Stimulated activated CD8-positive, alpha-beta memory T cell treated with anti-CD3 and anti-CD28 coated beads, Interleukin-15, amount 100 ng/mL, for 4 hours (primary cell): ENCODE measurements around the gene WHRN.

Experiments used
- DNase-seq, 2 donors: peaks; one replicate each; pipeline ENCODE4 v3.0.0-alpha.2; 2020; ENCODE audit warnings: low read depth in 2 of 2

The WHRN gene

DNA sequence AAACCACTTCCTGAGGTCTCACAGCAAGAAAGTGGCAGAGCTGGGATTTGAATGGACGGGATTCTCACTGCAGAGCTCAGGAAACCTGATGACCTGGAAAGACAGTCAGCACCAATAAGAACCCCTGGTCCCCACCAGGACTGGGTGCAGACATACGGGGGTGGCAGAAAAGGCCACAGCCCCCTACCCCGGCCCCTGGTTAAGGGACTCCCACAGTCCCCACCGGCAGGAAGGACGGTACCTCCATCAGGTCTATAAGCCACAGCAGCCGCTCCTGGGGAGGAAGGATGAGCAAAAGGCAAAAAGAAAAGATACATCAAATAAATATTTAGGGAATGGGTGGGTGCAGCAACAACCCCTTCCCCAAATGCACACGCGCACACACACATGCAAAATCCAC lies 85.5 kb downstream of the WHRN start:
- no peak for DNase-seq

DNA sequence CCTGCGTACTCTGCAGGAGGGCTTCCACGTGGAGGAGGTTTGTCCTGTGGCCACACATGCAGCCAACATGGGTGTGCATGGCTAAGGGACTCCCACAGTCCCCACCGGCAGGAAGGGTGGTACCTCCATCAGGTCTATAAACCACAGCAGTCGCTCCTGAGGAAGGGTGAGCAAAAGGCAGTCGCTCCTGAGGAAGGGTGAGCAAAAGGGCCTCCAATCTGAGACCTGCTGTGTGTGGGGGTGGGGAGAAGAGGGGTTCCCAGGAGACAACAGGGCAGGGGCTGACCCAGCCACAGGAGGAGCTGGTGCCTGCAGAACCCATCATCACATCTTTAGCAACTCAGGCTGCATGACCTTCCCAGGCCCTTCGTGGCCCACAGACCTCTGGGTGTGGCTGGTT lies 87.2 kb downstream of the WHRN start:
- no peak for DNase-seq

DNA sequence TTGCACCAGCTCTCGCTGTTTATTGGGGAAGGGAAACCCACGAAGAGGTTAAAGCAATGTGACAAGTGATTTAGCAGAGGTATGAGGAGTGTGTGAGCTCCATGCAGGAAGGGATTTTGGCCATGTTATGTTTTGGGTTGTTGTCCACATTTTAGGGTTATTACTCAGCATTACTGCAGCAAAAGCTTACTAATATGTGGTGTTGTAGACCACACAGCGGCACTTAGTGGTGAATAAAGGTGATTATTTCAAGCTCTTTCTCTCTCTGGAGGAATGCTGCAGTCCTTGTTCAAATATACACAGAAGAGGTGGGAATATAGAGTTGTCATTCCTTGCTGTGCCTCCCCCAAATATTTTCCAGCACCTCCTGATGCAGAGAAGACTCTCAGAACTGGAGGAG lies 87.8 kb downstream of the WHRN start:
- DNase-seq, result no peak

DNA sequence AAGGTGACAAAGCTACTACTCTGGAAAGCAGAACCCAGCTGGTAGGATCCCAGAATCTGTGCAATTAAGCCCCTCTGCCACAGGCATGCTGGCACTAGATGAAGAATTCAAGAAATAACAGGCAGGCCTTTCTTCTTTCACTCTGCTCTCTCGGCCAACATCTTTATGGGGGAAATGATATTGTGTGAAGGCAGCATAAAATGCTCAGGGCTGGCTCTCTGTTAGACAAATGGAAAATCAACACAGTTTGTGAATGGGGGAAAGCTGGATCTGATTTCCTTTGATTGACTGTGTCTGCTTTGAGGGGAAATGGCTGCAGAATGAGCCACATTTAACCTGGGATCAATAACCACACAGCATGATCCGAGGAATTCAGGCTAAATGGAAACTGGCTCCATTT lies 88.4 kb downstream of the WHRN start:
- no peak for DNase-seq

DNA sequence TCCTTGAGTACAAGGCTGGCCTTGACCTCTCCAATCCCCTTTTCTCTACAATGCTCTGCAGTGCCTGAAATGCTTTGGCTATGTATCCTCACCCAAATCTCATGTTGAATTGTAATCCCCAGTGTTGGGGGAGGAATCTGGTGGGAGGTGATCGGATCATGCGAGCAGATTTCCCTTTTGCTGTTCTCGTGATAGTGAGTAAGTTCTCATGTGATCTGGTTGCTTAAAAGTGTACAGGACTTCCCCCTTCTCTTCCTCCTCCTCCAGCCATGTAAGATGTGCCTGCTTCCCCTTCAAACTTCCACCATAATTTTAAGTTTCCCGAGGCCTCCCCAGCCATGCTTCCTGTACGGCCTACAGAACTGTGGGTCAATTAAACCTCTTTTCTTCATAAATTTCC lies 89.0 kb downstream of the WHRN start:
- DNase-seq, result no peak

DNA sequence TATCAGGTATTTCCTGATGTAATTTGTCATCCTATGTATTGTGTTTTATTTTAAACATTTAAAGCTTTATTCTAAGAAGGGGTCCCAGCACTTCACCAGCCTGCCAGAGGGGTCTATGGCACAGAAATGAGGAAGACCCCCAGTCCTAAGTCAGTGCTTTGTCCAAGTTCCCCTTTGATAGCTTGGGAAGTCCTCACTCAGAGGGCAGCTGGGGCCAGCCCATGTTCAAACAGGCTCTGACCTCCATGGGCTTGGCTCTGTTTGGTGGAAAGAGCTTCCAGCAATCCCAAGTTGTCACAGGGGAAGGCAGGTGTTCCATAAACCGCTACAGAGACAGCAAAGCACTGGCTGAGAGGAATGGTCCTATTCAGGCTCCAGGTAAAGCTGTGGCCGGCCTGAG lies 90.9 kb downstream of the WHRN start:
- DNase-seq, result no peak

DNA sequence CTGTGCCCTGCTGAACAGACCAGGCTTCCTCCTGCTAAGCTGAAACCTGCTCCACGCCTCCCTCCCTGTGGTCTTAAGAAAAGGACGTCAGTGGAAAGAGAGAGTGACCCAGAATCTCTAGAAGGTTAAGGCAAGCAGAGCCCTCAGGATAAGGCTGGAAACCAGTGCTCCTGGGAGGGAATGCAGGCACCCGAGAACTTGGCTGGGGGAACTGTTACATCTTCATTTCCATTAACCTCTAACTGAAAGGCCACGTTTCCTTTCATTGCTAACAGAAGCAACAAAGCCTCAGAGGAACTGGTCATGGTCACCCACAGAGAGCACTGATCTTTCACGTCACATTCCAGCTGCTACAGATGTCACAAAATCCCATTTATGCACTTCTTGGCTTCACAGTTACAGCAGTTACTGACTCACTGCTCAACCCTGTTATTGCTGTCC lies 91.4 kb downstream of the WHRN start:
- no peak for DNase-seq

DNA sequence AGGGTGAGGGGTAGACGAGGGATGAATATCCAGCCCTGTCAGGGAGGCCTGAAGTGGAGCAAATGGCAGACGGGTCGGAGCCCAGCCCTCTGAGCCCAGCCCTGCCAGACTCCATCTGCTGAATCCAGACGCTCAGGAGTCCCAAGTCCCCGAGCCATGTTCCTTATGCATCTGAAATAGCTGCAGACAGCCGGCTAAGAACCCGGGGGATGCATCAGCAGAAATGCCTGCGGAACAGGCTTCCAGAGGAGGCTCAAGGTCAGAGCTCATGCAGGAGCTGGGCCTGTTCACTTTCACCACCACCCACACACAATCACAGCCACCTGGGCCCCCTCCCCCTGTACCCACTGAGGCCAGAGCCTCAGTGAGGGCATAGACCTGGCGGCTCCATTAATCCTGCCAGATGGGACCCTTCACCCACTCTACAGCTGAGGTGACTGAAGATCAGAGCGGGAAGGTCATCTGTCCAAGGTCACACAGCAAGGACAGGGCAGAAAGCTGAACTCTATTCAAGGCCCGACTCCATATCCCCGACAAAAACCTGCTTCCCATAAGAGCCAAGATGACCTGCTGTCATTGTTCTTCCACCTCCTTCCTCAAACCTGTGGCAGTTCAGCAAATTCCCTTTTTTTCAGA lies 93.1 kb downstream of the WHRN start:
- no peak for DNase-seq

DNA sequence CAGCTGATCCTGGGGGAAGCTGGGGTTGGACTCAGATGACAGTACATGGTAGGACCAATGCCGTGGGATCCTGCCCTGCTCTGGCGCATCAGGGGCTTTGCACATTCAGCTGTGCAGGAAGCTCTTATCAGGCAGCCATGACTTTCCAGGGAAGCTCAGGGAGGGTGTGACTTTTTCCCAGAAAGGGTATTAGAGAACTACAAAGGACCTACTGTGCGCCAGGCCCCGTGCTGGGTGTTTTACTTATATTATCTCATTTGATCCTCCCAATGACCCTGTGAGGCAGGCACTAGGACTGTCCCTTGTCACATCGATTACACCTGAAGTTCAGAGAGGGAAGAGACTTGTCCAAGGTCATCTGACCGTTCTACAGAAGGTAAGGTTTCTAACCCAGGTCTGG lies 93.8 kb downstream of the WHRN start:
- no peak for DNase-seq

DNA sequence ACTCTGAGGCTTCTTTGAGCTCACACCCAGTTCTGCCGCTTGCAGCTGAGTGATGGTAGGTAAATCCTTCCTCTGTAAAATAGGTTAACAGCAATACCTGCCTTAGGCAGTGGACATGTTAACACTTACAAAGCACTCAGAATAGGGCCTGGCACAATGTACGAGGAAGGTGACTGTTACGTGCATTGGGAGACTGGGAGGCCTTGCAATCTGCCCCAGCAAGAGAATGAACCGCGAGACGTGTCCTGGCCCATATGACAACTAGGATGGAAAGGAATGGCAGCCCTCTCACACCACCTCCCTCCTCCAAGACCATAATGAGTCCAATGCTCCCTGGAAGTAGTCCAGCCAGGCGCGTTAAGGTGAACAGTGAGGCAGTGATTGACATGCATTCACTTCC lies 94.4 kb downstream of the WHRN start:
- DNase-seq, result no peak

DNA sequence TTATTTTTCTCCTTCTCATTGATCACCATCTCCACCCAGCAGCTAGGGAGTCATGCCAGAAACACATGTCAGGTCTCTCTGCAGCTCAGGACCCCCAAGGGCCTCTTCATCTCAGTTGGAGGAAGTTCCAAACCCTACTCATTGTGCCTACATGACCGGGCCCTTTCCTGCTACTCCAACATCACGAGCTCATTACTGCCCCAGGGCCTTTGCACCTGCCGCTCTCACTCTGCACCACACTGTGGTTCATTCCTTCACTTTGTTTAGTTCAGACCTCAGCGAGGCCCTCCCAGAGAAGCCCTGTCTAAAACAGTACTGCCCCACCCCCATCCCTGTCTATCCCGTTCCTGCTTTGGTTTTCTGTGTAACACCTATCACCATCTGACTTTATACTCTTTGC lies 95.4 kb downstream of the WHRN start:
- DNase-seq, result no peak

DNA sequence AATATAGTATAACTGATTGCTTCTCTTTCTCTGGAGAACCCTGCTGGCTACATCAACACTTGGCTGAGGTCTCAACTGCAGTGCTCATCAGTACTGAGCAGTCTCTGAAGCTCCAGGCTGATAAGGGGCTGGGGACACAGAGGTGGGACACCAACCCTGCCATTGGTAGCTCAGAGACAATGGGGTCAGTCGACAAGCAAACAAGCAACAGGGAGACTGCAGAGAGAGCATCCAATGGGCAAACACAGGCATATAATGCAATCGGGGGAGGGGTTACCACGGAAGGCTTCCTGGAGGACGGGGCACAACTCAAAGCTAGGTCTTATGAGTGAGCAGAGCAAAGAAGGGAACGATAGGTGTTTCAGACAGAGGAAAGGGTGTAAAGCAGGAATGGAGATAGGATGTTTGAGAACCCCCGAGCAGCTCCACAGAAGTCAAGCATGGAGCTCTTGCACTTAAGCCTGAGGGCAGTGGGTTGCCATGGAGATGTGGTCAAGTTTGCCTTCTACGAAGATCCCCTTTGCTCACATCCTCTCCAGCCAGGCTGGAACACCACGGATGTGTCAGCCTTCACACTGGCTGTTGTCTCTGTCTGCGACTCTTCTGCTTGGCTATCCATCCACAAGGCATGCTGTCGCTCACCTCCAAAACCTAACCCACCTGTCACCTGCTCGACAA lies 96.0 kb downstream of the WHRN start:
- no peak for DNase-seq

DNA sequence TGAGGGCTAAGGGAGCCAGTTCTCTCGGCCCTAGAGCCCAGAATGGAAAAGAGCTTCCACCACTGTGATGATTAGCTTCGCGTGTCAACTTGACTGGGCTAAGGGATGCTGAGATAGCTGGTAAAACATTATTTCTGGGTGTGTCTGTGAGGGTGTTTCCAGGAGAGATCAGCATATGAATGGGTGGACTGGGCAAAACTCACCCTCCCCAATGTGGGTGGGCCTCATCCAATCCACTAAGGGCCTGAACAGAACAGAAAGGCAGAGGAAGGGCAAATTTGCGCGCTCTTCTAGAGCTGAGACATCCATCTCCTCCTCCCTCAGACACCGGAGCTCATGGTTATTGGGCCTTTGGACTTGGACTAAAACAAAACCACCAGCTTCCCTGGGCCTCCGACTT lies 96.6 kb downstream of the WHRN start:
- DNase-seq, result no peak

DNA sequence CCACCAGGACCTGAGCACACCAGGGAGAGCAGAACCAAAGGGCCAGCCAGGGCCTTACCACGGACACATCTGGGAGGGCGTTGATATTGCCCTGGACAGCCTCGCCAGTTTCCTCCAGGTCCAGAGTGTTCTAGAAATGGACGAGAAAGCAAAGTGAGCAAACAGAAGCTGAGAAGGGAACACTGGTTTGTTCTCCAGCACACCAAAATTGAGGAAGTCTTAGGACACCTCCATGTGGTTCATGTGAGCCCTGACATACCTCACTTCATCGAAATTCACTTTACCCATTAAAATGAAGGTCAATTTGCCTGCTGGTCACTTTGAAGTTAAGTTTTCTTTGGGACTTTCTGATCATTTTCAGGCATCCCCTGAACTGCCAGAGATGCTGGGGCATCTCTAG lies 97.4 kb downstream of the WHRN start:
- no peak for DNase-seq

DNA sequence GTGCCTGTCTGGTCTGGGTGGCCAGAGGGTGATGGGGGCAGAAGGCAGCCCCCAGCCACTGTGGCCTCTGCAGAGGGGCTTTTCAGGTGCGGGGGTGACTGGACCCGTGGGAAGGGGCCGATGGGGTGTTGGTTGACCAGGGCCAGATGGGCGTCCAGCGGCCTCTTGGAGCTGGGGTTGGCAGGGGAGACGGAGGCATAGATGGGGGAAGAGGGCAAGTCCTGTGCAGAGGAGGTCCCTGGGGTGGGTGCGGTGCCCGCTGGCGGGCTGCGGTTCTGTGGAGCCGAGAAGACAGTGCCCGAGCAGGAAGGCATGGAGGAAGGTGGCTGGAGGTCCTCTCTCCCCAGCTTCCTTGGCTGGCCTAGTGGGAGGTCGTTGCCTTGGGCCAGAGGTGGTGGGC lies 98.8 kb downstream of the WHRN start:
- no peak for DNase-seq

DNA sequence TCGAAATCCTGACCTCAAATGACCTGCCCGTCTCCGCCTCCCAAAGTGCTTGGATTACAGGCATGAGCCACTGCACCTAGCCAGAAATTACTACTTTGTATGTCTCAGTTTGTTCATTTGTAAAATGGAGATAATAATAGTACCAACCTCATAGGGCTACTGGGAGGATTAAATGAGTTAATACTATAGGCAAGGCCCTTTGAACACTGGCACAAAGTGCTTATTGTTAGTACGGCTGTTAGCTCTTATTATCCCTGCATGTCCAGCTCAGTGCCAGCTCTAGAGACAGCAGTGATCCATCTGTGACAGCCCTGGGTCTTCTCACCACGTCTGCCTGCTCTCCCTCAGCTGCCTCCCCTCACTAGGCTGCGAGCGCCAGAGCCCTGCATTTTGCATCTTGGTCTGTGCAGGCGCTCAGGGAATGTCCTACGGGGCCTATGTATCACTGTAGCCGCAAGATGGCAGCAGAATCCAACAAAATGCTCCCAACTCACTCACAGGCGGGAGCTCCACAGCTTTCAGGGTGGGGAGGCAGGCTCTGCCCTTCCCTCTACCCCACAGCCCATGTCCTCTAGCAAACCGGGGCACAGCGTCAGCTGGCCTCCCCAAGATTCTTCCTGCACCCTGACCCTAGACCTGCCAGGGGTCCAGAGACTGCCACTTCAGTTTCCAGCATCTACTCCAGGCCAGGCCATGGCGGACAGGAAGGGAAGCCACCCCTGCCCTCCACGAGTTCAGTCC lies 99.8 kb downstream of the WHRN start:
- peak; percentile 45 to 56 for DNase-seq

DNA sequence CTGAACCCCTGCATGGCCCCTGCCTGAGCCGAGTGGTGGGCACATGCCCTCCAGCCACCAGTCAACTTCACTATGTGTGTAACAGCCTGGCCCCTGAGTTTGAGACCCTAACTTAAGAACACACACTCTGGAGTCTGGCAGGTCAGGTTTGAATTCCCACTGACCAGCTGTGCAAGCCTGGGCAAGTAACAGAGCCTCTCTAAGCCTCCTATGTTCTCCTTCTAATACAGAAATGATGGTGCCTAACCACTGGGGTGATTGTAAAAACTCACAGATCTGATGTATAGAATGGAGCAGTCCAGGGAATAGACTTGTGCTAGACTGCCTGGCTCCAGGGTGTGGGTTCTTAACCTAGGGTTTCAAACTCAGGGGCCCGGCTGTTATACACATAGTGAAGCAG lies 100.7 kb downstream of the WHRN start:
- no peak for DNase-seq

DNA sequence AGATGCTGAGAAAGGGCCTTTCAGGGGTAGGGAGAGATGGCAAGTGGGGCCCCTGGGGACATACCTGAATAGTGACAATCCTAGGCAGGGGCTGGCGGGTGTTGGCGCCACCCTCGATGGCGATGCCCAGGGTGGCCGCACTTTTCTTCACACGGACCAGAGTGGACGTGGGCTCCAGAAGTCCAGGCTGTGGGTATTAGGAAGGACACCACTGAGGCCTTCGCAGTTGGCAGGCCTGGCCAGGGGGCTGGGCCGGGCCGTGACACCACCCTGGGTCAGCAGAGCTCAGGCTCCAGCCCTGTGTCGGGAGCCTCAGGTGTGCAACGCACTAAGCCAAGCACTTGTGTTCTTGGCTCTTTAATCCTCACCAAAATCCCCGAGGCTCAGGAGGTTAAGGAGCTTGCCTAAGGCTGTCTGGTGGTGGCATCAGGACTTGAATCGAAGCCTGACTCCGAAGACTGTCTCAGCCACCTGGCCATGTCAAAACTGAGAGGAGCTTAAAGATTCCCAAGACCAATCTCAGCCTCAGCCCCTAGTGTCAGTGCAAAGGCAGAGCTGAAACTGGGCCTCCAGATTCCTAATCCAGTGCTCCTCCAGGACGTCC lies 102.0 kb downstream of the WHRN start:
- DNase-seq, result no peak

DNA sequence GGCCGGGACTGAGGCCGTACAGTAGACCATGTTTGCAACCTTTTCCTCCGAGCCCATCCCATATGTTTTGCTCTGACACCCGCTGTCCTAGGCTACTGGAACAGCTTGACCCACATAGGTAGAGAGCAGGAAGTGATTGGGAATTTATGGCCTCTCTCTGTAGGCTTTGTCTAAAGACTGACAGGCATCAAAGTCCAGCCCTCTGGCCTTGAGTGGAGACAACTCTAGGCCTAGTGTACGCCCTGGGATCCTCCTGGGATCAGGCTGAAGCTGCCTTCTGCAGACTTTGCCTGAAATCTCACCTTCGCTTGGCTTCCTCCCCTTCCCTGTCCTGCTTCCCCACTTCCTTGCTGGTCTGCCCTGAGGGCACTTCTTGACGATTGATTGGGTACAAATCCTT lies 103.9 kb downstream of the WHRN start:
- DNase-seq, result no peak

DNA sequence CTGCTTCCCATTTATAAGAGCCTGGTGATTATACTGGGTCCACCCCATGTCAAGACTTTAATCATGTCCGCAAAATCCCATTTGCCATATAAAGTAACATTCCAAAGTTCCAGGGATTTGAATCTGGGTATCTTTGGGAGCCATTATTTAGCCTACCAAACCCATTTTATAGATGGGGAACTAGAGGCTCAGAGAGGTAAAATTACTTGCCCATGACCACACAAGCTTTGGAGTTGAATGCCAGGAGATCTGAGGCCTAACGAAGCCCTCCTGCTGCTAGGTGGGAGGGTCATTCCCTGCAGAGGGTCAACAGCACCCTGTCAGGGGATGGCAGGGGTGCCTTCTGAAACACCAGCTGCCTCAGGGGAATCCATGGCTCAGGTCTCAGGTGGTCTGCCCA lies 104.5 kb downstream of the WHRN start:
- DNase-seq, result no peak

DNA sequence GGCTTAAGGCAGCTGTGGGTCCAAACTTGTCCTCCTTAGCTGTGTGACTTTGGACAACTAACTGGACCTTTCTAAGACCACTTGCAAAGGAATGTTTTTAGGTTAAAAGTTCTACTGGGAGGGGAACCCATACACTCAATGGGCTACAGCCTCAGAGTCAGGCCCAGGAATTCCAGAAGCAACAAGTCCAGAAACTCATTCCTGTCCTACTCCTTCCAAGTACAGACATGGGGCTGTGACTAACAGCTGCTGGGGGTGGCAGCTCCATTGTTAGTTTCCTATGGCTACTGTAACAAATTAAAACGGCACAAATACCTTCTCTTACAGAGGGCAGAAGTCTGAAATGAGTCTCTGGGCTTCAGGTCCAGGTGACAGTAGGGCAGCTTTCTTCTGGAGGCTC lies 105.1 kb downstream of the WHRN start:
- DNase-seq, result no peak

DNA sequence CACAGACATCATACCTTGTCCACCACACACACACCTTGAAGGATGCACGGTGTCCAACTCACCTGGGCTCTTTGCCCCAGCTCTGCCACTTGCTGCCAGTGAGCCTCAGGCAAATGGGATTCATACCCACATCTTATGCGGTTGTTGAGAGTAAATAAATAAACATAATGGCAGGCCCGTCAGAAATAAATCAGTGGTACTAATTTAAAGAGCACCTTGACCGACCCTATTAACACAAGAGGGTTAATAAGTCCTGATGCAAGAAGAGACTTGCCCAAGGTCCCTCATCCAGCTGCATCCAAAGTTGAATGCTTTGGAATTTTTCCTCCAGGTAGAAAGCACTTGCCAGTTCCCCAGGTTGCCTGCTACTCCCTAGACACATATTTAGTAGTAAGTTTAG lies 105.9 kb downstream of the WHRN start:
- no peak for DNase-seq
